Measurements from ENCODE around the gene CKAP2L. TPM values are rescaled to one million over a fixed set of nuclear protein-coding genes. Genes with fewer than 3 reads are reported as not detected.

Gene CKAP2L
- total RNA-seq, 1 donor = 10.4 TPM

- no peak for TF ChIP-seq CTCF (IDR thresholded peaks at IDR 0.05; ENCODE audit: insufficient read depth, low read depth, low read length)
These were observed 76.9 kb downstream of the CKAP2L start for GRCh38 chr2:112687522-112687921.

More at GRCh38 chr2:112687522-112687921, 76.9 kb downstream of the CKAP2L start:
- no peak for DNase-seq (ENCODE audit: low read depth)
- no peak overlapping the region for H3K4me3 ChIP-seq (ENCODE audit: low read depth, low read length)

Other genes with a start within 250 kb of the CKAP2L start
- 14.8 and 16.0 TPM in 2 replicates for gene POLR1B, start 222.1 kb downstream of the CKAP2L start, total RNA-seq
- gene CHCHD5, start 180.0 kb downstream of the CKAP2L start, total RNA-seq = 3.9 and 7.4 TPM in 2 replicates
- 66.0 and 96.3 TPM in 2 replicates for gene SLC20A1, start 118.7 kb downstream of the CKAP2L start, total RNA-seq
- gene NT5DC4, start 43.6 kb downstream of the CKAP2L start, total RNA-seq = not detected in 2 replicates
- gene IL1A, start 19.9 kb upstream of the CKAP2L start, total RNA-seq = 0.32 and 0.43 TPM in 2 replicates
- 2.6 TPM in 2 replicates for gene IL1B, start 72.2 kb upstream of the CKAP2L start, total RNA-seq
- 0.32 TPM in 1 of 2 replicates, not detected in the other for gene IL37, start 146.6 kb upstream of the CKAP2L start, total RNA-seq
- gene IL36G, start 213.4 kb upstream of the CKAP2L start, total RNA-seq = not detected in 2 replicates
- gene IL36A, start 240.8 kb upstream of the CKAP2L start, total RNA-seq = not detected in 2 replicates

All from fibroblast of villous mesenchyme (primary cell).